ENCODE results near the gene ERICH6.

The ERICH6 gene

GRCh38 chr3:150697646-150698045 lies 6.1 kb downstream of the ERICH6 start (continued):
- TF ChIP-seq HIC1 (tag by site-specific recombination; IDR thresholded peaks at IDR 0.05) (no peak), ZNF596 (tag by site-specific recombination; IDR thresholded peaks at IDR 0.05) (no peak), KLF9 (tag by site-specific recombination; IDR thresholded peaks at IDR 0.05; ENCODE audit: low read depth) (no peak), ZNF580 (tag by site-specific recombination; IDR thresholded peaks at IDR 0.05) (no peak), BCL6B (tag by site-specific recombination; IDR thresholded peaks at IDR 0.05) (no peak)

- no peak overlapping the region for H3K4me3 ChIP-seq (ENCODE audit: low read depth, low read length)
- H3K27ac ChIP-seq (ENCODE audit: extremely low read depth, low read depth, low read length), result no peak overlapping the region
- ChIA-PET CTCF (interaction anchor here (0.6 kb wide), 1 partner anchor 62 kb away, joined by 3 read pairs; no protein-coding TSS in a partner anchor), POLR2A (no interaction called here)
- H3K9me3 ChIP-seq (ENCODE audit: control insufficient read depth, insufficient read depth, low read depth, low read length), result no peaks in the 10 kb centered on the region
- H3K36me3 ChIP-seq (ENCODE audit: control insufficient read depth in 2 of 2, insufficient read depth in 1 of 2, low read length in 2 of 2), result no peaks in the 10 kb centered on the region
- peak; percentile 35; the same call in 1 of the 2 replicates for TF ChIP-seq TRIM28 (IDR thresholded peaks at IDR 0.05; ENCODE audit: borderline replicate concordance, low read length)
- TF ChIP-seq SETDB1 (IDR thresholded peaks at IDR 0.05; ENCODE audit: insufficient read length, low read length), result peak; percentile 98
- TF ChIP-seq ZNF777 (tag by site-specific recombination; IDR thresholded peaks at IDR 0.05; ENCODE audit: borderline replicate concordance), result no peak
- no peaks in the 10 kb centered on the region for H3K4me1 ChIP-seq (ENCODE audit: control insufficient read depth, insufficient read depth, low read length)
These were observed 12.2 kb downstream of the ERICH6 start for GRCh38 chr3:150691414-150692040.

GRCh38 chr3:150687613-150688012 lies 16.1 kb downstream of the ERICH6 start:
- H3K4me1 ChIP-seq (ENCODE audit: control insufficient read depth, insufficient read depth, low read length), result no peaks in the 10 kb centered on the region
- no peak for TF ChIP-seq ZBTB20 (tag by site-specific recombination; IDR thresholded peaks at IDR 0.05)
- no peak for TF ChIP-seq ZNF37A (tag by site-specific recombination; IDR thresholded peaks at IDR 0.05)
- H3K9me3 ChIP-seq (ENCODE audit: control insufficient read depth, insufficient read depth, low read depth, low read length), result no peaks in the 10 kb centered on the region
- no peak overlapping the region for H3K4me3 ChIP-seq (ENCODE audit: low read depth, low read length)
- H3K27ac ChIP-seq (ENCODE audit: extremely low read depth, low read depth, low read length), result no peak overlapping the region
- CTCF ChIA-PET, result no interaction called here
- H3K36me3 ChIP-seq (ENCODE audit: control insufficient read depth in 2 of 2, insufficient read depth in 1 of 2, low read length in 2 of 2), result no peaks in the 10 kb centered on the region
- POLR2A ChIA-PET, result no interaction called here

GRCh38 chr3:150682824-150683223 lies 20.9 kb downstream of the ERICH6 start:
- H3K4me1 ChIP-seq (ENCODE audit: control insufficient read depth, insufficient read depth, low read length), result no peaks in the 10 kb centered on the region
- H3K9me3 ChIP-seq (ENCODE audit: control insufficient read depth, insufficient read depth, low read depth, low read length), result no peaks in the 10 kb centered on the region
- H3K4me3 ChIP-seq (ENCODE audit: low read depth, low read length), result no peak overlapping the region
- ChIA-PET CTCF (no interaction called here), POLR2A (no interaction called here)
- TF ChIP-seq ZNF221 (tag by site-specific recombination; IDR thresholded peaks at IDR 0.05; ENCODE audit: borderline replicate concordance), result no peak
- TF ChIP-seq ZNF530 (tag by site-specific recombination; IDR thresholded peaks at IDR 0.05; ENCODE audit: low read depth), result no peak
- TF ChIP-seq ZNF580 (tag by site-specific recombination; IDR thresholded peaks at IDR 0.05), result no peak
- TF ChIP-seq SCRT2 (tag by site-specific recombination; IDR thresholded peaks at IDR 0.05), result no peak
- TF ChIP-seq ZNF214 (tag by site-specific recombination; IDR thresholded peaks at IDR 0.05; ENCODE audit: borderline replicate concordance), result no peak
- TF ChIP-seq GFI1B (tag by site-specific recombination; IDR thresholded peaks at IDR 0.05), result no peak
- TF ChIP-seq ZNF416 (tag by site-specific recombination; IDR thresholded peaks at IDR 0.05), result no peak
- no peak for TF ChIP-seq ZNF391 (tag by site-specific recombination; IDR thresholded peaks at IDR 0.05; ENCODE audit: borderline replicate concordance, low read depth)
- no peak overlapping the region for H3K27ac ChIP-seq (ENCODE audit: extremely low read depth, low read depth, low read length)
- H3K36me3 ChIP-seq (ENCODE audit: control insufficient read depth in 2 of 2, insufficient read depth in 1 of 2, low read length in 2 of 2), result no peaks in the 10 kb centered on the region
